GM19397 (cell line): Measurements from ENCODE around the gene TAF6.

ENCODE experiments used
- ATAC-seq: cut with Tn5 transposase; IDR thresholded peaks from one replicate; pipeline ENCODE4 v1.9.1; 2021; ENCODE audit warnings: mild to moderate bottlenecking, moderate library complexity; ENCODE audit not compliant: unreplicated experiment

The TAF6 gene

GRCh38 chr7:100119072-100119969, at the start of gene TAF6, which contains the start of gene CNPY4:
Gene TAF6 (minus strand): TSS chr7:100119358. CDS start chr7:100114209, 5,149 bp downstream.
Gene CNPY4 (plus strand): TSS chr7:100119634. CDS start chr7:100119745, 111 bp downstream.
- peak; percentile 70 for ATAC-seq

GRCh38 chr7:100167912-100168323, 48.8 kb upstream of the TAF6 start:
- no peak for ATAC-seq

GRCh38 chr7:100166970-100167911, 48.1 kb upstream of the TAF6 start:
- no peak for ATAC-seq

- ATAC-seq, result no peak
These were observed 47.3 kb upstream of the TAF6 start for GRCh38 chr7:100166317-100166940.

GRCh38 chr7:100163871-100164270, 44.7 kb upstream of the TAF6 start:
- ATAC-seq, result no peak

- ATAC-seq, result no peak
These were observed 43.9 kb upstream of the TAF6 start for GRCh38 chr7:100163006-100163531.

GRCh38 chr7:100160067-100160466, 40.9 kb upstream of the TAF6 start:
- ATAC-seq, result no peak

- ATAC-seq, result no peak
These were observed 40.0 kb upstream of the TAF6 start for GRCh38 chr7:100159099-100159623.

GRCh38 chr7:100158229-100159098, 39.3 kb upstream of the TAF6 start, which contains the start of gene TRAPPC14:
Gene TRAPPC14 (minus strand): TSS chr7:100158723. CDS start chr7:100158499, 224 bp downstream.
- ATAC-seq, result peak; percentile 88

GRCh38 chr7:100157334-100158228, 38.4 kb upstream of the TAF6 start:
- ATAC-seq, result no peak

- ATAC-seq, result no peak
These were observed 37.8 kb upstream of the TAF6 start for GRCh38 chr7:100157069-100157333.

- ATAC-seq, result no peak
These were observed 37.3 kb upstream of the TAF6 start for GRCh38 chr7:100156331-100157068.

- no peak for ATAC-seq
These were observed 36.6 kb upstream of the TAF6 start for GRCh38 chr7:100155553-100156317.

GRCh38 chr7:100154651-100155491, 35.7 kb upstream of the TAF6 start:
- no peak for ATAC-seq

GRCh38 chr7:100153708-100154535, 34.8 kb upstream of the TAF6 start:
- ATAC-seq, result no peak
